Liver (tissue), 3 donors: ENCODE data around the gene C11orf21.

ENCODE experiments used
- FOXA2 ChIP-seq: IDR thresholded peaks from 2 replicates; pipeline ENCODE4 v1.6.1; 2016; ENCODE audit warnings: antibody characterized with exemption
- GABPA ChIP-seq, 2 donors: IDR thresholded peaks in 1 of 2; conservative IDR thresholded peaks in 1 of 2; 2 replicates each; pipeline ENCODE4 v1.6.1; 2016; ENCODE audit warnings: antibody characterized with exemption in 2 of 2, mild to moderate bottlenecking in 1 of 2, moderate library complexity in 1 of 2
- HNF4G ChIP-seq: IDR thresholded peaks from 2 replicates; pipeline ENCODE4 v1.6.1; 2016; ENCODE audit warnings: antibody characterized with exemption
- RAD21 ChIP-seq, 2 donors: IDR thresholded peaks; 2 replicates each; pipeline ENCODE4 v1.6.1; 2016; ENCODE audit warnings: antibody characterized with exemption in 2 of 2, mild to moderate bottlenecking in 2 of 2
- TF ChIP-seq, protein P1 (sequence below): fragments of 150-350 bp; IDR thresholded peaks from 2 replicates; pipeline ENCODE4 v1.5.1; 2017; ENCODE audit warnings: improper control_type of control experiment, low read depth, low read length; ENCODE audit not compliant: missing input control
- TF ChIP-seq, protein P2 (sequence below): IDR thresholded peaks from 2 replicates; pipeline ENCODE4 v1.6.1; 2016; ENCODE audit warnings: antibody characterized with exemption
- TF ChIP-seq, protein P3 (sequence below): IDR thresholded peaks from 2 replicates; pipeline ENCODE4 v1.6.1; 2016; ENCODE audit warnings: antibody characterized with exemption, mild to moderate bottlenecking
- donor health status: healthy.
- donor health status: healthy.

DNA sequence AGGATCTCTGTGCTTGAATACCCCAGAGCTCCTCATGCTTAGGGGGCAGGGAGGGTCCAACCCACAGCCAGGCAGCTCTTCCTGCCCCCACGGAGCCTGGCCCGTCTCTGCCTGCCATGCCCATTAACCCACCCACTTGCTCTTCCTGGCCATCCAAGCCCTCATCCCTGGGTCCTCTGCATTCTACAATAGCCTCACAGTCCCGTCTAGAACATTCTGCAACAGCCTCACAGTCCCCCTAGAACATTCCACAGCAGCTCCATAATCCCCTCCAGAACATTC, 15.2 kb upstream of the C11orf21 start:
- TF ChIP-seq, protein P1, sequence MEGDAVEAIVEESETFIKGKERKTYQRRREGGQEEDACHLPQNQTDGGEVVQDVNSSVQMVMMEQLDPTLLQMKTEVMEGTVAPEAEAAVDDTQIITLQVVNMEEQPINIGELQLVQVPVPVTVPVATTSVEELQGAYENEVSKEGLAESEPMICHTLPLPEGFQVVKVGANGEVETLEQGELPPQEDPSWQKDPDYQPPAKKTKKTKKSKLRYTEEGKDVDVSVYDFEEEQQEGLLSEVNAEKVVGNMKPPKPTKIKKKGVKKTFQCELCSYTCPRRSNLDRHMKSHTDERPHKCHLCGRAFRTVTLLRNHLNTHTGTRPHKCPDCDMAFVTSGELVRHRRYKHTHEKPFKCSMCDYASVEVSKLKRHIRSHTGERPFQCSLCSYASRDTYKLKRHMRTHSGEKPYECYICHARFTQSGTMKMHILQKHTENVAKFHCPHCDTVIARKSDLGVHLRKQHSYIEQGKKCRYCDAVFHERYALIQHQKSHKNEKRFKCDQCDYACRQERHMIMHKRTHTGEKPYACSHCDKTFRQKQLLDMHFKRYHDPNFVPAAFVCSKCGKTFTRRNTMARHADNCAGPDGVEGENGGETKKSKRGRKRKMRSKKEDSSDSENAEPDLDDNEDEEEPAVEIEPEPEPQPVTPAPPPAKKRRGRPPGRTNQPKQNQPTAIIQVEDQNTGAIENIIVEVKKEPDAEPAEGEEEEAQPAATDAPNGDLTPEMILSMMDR, result no peak
- TF ChIP-seq, protein P2, sequence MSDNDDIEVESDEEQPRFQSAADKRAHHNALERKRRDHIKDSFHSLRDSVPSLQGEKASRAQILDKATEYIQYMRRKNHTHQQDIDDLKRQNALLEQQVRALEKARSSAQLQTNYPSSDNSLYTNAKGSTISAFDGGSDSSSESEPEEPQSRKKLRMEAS, result no peak
- TF ChIP-seq FOXA2, result no peak
- no peak for TF ChIP-seq GABPA (IDR thresholded peaks at IDR 0.05 in 1 of 2, conservative IDR thresholded peaks at IDR 0.05 in 1 of 2)
- TF ChIP-seq RAD21 (IDR thresholded peaks at IDR 0.05), result no peak
- no peak for TF ChIP-seq HNF4G
- TF ChIP-seq, protein P3, sequence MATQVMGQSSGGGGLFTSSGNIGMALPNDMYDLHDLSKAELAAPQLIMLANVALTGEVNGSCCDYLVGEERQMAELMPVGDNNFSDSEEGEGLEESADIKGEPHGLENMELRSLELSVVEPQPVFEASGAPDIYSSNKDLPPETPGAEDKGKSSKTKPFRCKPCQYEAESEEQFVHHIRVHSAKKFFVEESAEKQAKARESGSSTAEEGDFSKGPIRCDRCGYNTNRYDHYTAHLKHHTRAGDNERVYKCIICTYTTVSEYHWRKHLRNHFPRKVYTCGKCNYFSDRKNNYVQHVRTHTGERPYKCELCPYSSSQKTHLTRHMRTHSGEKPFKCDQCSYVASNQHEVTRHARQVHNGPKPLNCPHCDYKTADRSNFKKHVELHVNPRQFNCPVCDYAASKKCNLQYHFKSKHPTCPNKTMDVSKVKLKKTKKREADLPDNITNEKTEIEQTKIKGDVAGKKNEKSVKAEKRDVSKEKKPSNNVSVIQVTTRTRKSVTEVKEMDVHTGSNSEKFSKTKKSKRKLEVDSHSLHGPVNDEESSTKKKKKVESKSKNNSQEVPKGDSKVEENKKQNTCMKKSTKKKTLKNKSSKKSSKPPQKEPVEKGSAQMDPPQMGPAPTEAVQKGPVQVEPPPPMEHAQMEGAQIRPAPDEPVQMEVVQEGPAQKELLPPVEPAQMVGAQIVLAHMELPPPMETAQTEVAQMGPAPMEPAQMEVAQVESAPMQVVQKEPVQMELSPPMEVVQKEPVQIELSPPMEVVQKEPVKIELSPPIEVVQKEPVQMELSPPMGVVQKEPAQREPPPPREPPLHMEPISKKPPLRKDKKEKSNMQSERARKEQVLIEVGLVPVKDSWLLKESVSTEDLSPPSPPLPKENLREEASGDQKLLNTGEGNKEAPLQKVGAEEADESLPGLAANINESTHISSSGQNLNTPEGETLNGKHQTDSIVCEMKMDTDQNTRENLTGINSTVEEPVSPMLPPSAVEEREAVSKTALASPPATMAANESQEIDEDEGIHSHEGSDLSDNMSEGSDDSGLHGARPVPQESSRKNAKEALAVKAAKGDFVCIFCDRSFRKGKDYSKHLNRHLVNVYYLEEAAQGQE, result no peak
